OCI-LY1 (cell line): Measurements from ENCODE around the gene NR4A1.

Experiments
- EZH2 ChIP-seq: fragments of 200-600 bp; sonication (generic), shearing (Covaris generic); IDR thresholded peaks from 2 replicates; pipeline ENCODE4 v1.8.0; 2017; ENCODE audit warnings: borderline replicate concordance, mixed run types, mild to moderate bottlenecking, antibody characterized with exemption, low read length, moderate library complexity, mixed read lengths
- TF ChIP-seq, protein P1 (sequence below): fragments of 200-600 bp; sonication (generic), shearing (Covaris generic); IDR thresholded peaks from 2 replicates; pipeline ENCODE4 v1.5.1; 2017; ENCODE audit warnings: mild to moderate bottlenecking, antibody characterized with exemption, low read length, moderate library complexity, mixed read lengths

DNA sequence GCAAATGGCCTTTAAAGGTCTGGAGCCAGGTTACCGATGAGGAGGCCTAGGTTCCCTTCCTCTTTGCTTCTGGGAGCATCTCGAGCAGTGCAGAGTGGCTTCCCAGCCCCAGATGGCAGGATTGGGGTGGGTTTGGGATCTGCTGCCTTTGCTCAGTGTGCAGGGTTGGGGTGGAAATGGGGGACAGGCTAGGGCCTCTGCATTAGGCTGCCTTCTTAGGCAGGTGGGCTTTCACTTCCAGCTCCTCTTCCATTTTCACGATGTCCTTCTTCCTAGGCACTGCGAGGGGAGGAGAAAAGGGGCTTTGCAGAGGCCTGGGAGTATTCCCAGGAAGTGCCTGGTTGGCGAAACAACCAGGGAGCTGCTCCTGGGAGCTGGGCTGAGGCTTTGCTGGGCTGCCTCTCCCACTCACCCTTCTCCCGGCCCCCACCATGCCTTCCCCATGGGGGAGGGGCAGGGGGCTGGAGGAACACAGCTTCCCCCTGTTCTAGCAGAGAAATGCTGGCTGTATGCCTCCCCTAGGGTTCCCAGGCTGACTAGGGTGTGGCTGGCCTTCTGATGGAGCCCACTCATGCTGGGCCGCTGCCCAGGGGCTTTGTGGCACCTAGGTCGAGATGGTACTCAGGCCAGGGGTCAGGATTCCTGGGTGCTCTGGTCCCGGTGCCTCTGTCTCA, 2.4 kb downstream of the NR4A1 start:
- TF ChIP-seq, protein P1, sequence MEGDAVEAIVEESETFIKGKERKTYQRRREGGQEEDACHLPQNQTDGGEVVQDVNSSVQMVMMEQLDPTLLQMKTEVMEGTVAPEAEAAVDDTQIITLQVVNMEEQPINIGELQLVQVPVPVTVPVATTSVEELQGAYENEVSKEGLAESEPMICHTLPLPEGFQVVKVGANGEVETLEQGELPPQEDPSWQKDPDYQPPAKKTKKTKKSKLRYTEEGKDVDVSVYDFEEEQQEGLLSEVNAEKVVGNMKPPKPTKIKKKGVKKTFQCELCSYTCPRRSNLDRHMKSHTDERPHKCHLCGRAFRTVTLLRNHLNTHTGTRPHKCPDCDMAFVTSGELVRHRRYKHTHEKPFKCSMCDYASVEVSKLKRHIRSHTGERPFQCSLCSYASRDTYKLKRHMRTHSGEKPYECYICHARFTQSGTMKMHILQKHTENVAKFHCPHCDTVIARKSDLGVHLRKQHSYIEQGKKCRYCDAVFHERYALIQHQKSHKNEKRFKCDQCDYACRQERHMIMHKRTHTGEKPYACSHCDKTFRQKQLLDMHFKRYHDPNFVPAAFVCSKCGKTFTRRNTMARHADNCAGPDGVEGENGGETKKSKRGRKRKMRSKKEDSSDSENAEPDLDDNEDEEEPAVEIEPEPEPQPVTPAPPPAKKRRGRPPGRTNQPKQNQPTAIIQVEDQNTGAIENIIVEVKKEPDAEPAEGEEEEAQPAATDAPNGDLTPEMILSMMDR = no peak
- no peak for TF ChIP-seq EZH2
